WTC11 (cell line): ENCODE results near the gene GCFC2. TPM values are rescaled to one million over a fixed set of nuclear protein-coding genes. Genes with fewer than 3 reads are reported as not detected.

Source experiments
- AFF4 ChIP-seq: sonication (generic); formaldehyde crosslinking; IDR thresholded peaks from 2 replicates; pipeline ENCODE4 v1.8.1; 2023; ENCODE audit warnings: mild to moderate bottlenecking, missing genetic modification reagents, borderline replicate concordance
- ARID4B ChIP-seq: sonication (generic); formaldehyde crosslinking; IDR thresholded peaks from 2 replicates; pipeline ENCODE4 v1.8.0; 2023; ENCODE audit warnings: missing genetic modification reagents, mild to moderate bottlenecking, borderline replicate concordance
- ATF1 ChIP-seq: sonication (generic); formaldehyde crosslinking; IDR thresholded peaks from 2 replicates; pipeline ENCODE4 v1.8.1; 2023; ENCODE audit warnings: mild to moderate bottlenecking, moderate library complexity, missing genetic modification reagents
- CREM ChIP-seq: sonication (generic); formaldehyde crosslinking; IDR thresholded peaks from 2 replicates; pipeline ENCODE4 v1.8.1; 2022; ENCODE audit warnings: mild to moderate bottlenecking, missing genetic modification reagents, moderate library complexity
- E2F5 ChIP-seq: sonication (generic); formaldehyde crosslinking; IDR thresholded peaks from 2 replicates; pipeline ENCODE4 v1.8.1; 2022; ENCODE audit warnings: mild to moderate bottlenecking, moderate library complexity, missing genetic modification reagents
- FOXK1 ChIP-seq: sonication (generic); formaldehyde crosslinking; IDR thresholded peaks from 2 replicates; pipeline ENCODE4 v1.8.0; 2022; ENCODE audit warnings: mild to moderate bottlenecking, moderate library complexity, missing genetic modification reagents
- GTF2I ChIP-seq: fragments of 250-450 bp; sonication (Bioruptor Pico); conservative IDR thresholded peaks from 2 replicates; pipeline ENCODE4 v1.4.0; 2021; ENCODE audit warnings: mild to moderate bottlenecking
- JUN ChIP-seq: sonication (generic); formaldehyde crosslinking; IDR thresholded peaks from 2 replicates; pipeline ENCODE4 v1.8.0; 2023; ENCODE audit warnings: mild to moderate bottlenecking, missing genetic modification reagents
- MLX ChIP-seq: sonication (generic); formaldehyde crosslinking; IDR thresholded peaks from 2 replicates; pipeline ENCODE4 v1.8.1; 2023; ENCODE audit warnings: mild to moderate bottlenecking, missing genetic modification reagents, moderate library complexity
- NFYB ChIP-seq: sonication (generic); formaldehyde crosslinking; conservative IDR thresholded peaks from 2 replicates; pipeline ENCODE4 v1.8.0; 2022; ENCODE audit warnings: low read depth, missing genetic modification reagents
- NR1H2 ChIP-seq: sonication (generic); formaldehyde crosslinking; IDR thresholded peaks from 2 replicates; pipeline ENCODE4 v1.9.0; 2021; ENCODE audit warnings: mild to moderate bottlenecking, moderate library complexity, missing genetic modification reagents
- NR3C1 ChIP-seq: sonication (generic); formaldehyde crosslinking; conservative IDR thresholded peaks from 2 replicates; pipeline ENCODE4 v1.8.1; 2023; ENCODE audit warnings: low read depth, mild to moderate bottlenecking, missing genetic modification reagents
- PREB ChIP-seq: sonication (generic); formaldehyde crosslinking; IDR thresholded peaks from 2 replicates; pipeline ENCODE4 v1.8.1; 2022; ENCODE audit warnings: mild to moderate bottlenecking, missing genetic modification reagents, moderate library complexity, borderline replicate concordance
- PRRX2 ChIP-seq: fragments of 250-450 bp; sonication (Bioruptor Pico); IDR thresholded peaks from 2 replicates; pipeline ENCODE4 v1.8.0; 2021; ENCODE audit warnings: mild to moderate bottlenecking
- SMAD3 ChIP-seq: sonication (generic); formaldehyde crosslinking; IDR thresholded peaks from 2 replicates; pipeline ENCODE4 v1.8.0; 2022; ENCODE audit warnings: missing genetic modification reagents, mild to moderate bottlenecking, borderline replicate concordance
- USF2 ChIP-seq: sonication (generic); formaldehyde crosslinking; IDR thresholded peaks from 2 replicates; pipeline ENCODE4 v1.8.1; 2023; ENCODE audit warnings: mild to moderate bottlenecking, missing genetic modification reagents, moderate library complexity
- ZNF281 ChIP-seq: sonication (generic); formaldehyde crosslinking; IDR thresholded peaks from 2 replicates; pipeline ENCODE4 v1.8.0; 2023; ENCODE audit warnings: mild to moderate bottlenecking, missing genetic modification reagents
- ZNF317 ChIP-seq: sonication (generic); formaldehyde crosslinking; IDR thresholded peaks from 2 replicates; pipeline ENCODE4 v1.8.1; 2023; ENCODE audit warnings: low read depth, mild to moderate bottlenecking, moderate library complexity, missing genetic modification reagents, borderline replicate concordance
- ZNF425 ChIP-seq: fragments of 250-450 bp; sonication (Bioruptor Pico); conservative IDR thresholded peaks from 2 replicates; pipeline ENCODE4 v1.9.0; 2021; ENCODE audit warnings: mild to moderate bottlenecking
- total RNA-seq: library from RNA; stranded (reverse); gene quantifications from 3 replicates; pipeline ENCODE4 v1.2.3, GENCODE V29; 2021

The GCFC2 gene
- total RNA-seq, 1 experiment from 2014 or later: 14.4 TPM

- peak; percentile 81; the same call in 1 of the 2 replicates for TF ChIP-seq ARID4B (CRISPR knock-in tag)
- no peak; the same call in 1 of the 2 replicates for TF ChIP-seq ZNF317 (CRISPR knock-in tag)
- TF ChIP-seq ZNF425: no peak
- TF ChIP-seq ZNF281: 0 out of 2 replicates have a peak, but pooled peaks have one; percentile 56
- no peak for TF ChIP-seq GTF2I
- TF ChIP-seq JUN (CRISPR knock-in tag): peak; percentile 65; the same call in 1 of the 2 replicates
- TF ChIP-seq PREB (CRISPR knock-in tag): 0 out of 2 replicates have a peak, but pooled peaks have one; percentile 64
- TF ChIP-seq FOXK1: peak; percentile 97
- no peak for TF ChIP-seq NR3C1
- no peak for TF ChIP-seq E2F5 (CRISPR knock-in tag)
- TF ChIP-seq NFYB (CRISPR knock-in tag): no peak; the same call in 1 of the 2 replicates
- TF ChIP-seq ATF1 (CRISPR knock-in tag): 0 out of 2 replicates have a peak, but pooled peaks have one; percentile 59
- TF ChIP-seq NR1H2: no peak
- no peak for TF ChIP-seq SMAD3 (CRISPR knock-in tag)
- TF ChIP-seq USF2: no peak
- no peak for TF ChIP-seq MLX (CRISPR knock-in tag)
- TF ChIP-seq CREM (CRISPR knock-in tag): peak; percentile 30; the same call in 1 of the 2 replicates
- peak; percentile 32; the same call in 1 of the 2 replicates for TF ChIP-seq AFF4 (CRISPR knock-in tag)
- TF ChIP-seq PRRX2 (CRISPR knock-in tag): no peak
Observed at GRCh38 chr2:75646583-75647425, 63.9 kb downstream of the GCFC2 start, which contains the start of gene MRPL19 (continued).
